HCT116 (cell line): ENCODE results near the gene MBD5. TPM values are rescaled to one million over a fixed set of nuclear protein-coding genes. Genes with fewer than 3 reads are reported as not detected.

ENCODE experiments used
- ATAC-seq: fragments of 200-7000 bp; cut with Tn5 transposase; 2 replicates; pipeline ENCODE4 v1.9.1; 2020; ENCODE audit warnings: mild to moderate bottlenecking, moderate library complexity
- BruUV-seq: library from RNA; stranded (reverse); fragments of 400-500 nt; replicated peaks from 2 replicates; lab custom pipeline; 2021; lab: Mats Ljungman, UMichigan
- CTCF ChIA-PET: fragments of 300-600 bp; sonication (Branson Sonifier 250); formaldehyde crosslinking; loops from one replicate; lab custom pipeline; 2021; ENCODE audit warnings: antibody characterized with exemption; lab: Charles Lee
- POLR2A ChIA-PET: fragments of 300-600, 350-600 bp; sonication (Branson Sonifier 250); formaldehyde crosslinking; loops from one replicate; lab custom pipeline; 2021; ENCODE audit warnings: antibody characterized with exemption; lab: Charles Lee
- RAD21 ChIA-PET, 2 experiments: fragments of 300-600 bp; sonication (Branson Sonifier 250); formaldehyde crosslinking; loops; one replicate each; lab custom pipeline; 2023; ENCODE audit warnings: low total read pairs in 2 of 2; ENCODE audit not compliant: uncharacterized antibody in 2 of 2, unreplicated experiment in 2 of 2, low non-redundant PET in 1 of 2; lab: Charles Lee
- DNase-seq: peaks from one replicate; pipeline ENCODE4 v3.0.0-alpha.2; 2010; ENCODE audit warnings: low read depth, low spot score
- H2AFZ ChIP-seq: fragments of 200-600 bp; shearing (Covaris generic), sonication (generic); 2 replicates; pipeline ENCODE4 v1.6.1; 2017; ENCODE audit warnings: low read depth, mixed run types, mixed read lengths, antibody characterized with exemption, low read length; ENCODE audit not compliant: poor library complexity, severe bottlenecking
- H3K27ac ChIP-seq: 2 replicates; pipeline ENCODE4 v1.5.1; 2012; ENCODE audit warnings: low read depth, low read length
- H3K27me3 ChIP-seq: fragments of 200-600 bp; sonication (generic); 2 replicates; pipeline ENCODE4 v1.6.1; 2016; ENCODE audit warnings: mixed run types, low read length, mixed read lengths; ENCODE audit not compliant: insufficient read depth
- H3K36me3 ChIP-seq, 2 experiments: fragments of 200-500 bp in 1 of 2; fragments of 200-600 bp in 1 of 2; sonication (Bioruptor generic) in 1 of 2; sonication (generic) in 1 of 2; 2 replicates each; pipeline versions ENCODE4 v1.5.1 to v1.6.1; 2014 to 2016; ENCODE audit warnings: low read length in 2 of 2, inconsistent platforms in 1 of 2, mixed read lengths in 1 of 2, mixed run types in 1 of 2; ENCODE audit not compliant: insufficient read depth in 2 of 2, control insufficient read depth in 1 of 2
- H3K4me1 ChIP-seq, 2 experiments: fragments of 200-600 bp in 1 of 2; sonication (generic) in 1 of 2; 2 replicates each; pipeline versions ENCODE4 v1.5.1 to v1.6.1; 2012 to 2017; ENCODE audit warnings: low read length in 2 of 2, inconsistent platforms in 1 of 2, mild to moderate bottlenecking in 1 of 2, mixed read lengths in 1 of 2, mixed run types in 1 of 2, moderate library complexity in 1 of 2; ENCODE audit not compliant: insufficient read depth in 2 of 2, control insufficient read depth in 1 of 2
- H3K4me2 ChIP-seq: fragments of 200-600 bp; sonication (generic); 2 replicates; pipeline ENCODE4 v1.6.1; 2017; ENCODE audit warnings: mixed run types, low read length, mixed read lengths
- H3K4me3 ChIP-seq, 2 experiments: fragments of 200-600 bp in 1 of 2; sonication (generic) in 1 of 2; replicated peaks in 1 of 2; 2 replicates each; pipeline ENCODE4 v1.5.1; 2011 to 2016; ENCODE audit warnings: low read length in 2 of 2, control low read depth in 1 of 2, low read depth in 1 of 2, mild to moderate bottlenecking in 1 of 2, mixed read lengths in 1 of 2, mixed run types in 1 of 2
- H3K79me2 ChIP-seq: fragments of 200-600 bp; sonication (generic); 2 replicates; pipeline ENCODE4 v1.6.1; 2017; ENCODE audit warnings: mild to moderate bottlenecking, mixed run types, low read length, moderate library complexity, mixed read lengths; ENCODE audit not compliant: insufficient read depth
- H3K9ac ChIP-seq: fragments of 200-600 bp; sonication (generic); 2 replicates; pipeline ENCODE4 v1.6.1; 2016; ENCODE audit warnings: low read length, mixed read lengths
- H3K9me2 ChIP-seq: fragments of 200-600 bp; sonication (generic), shearing (Covaris generic); 2 replicates; pipeline ENCODE4 v1.6.1; 2017; ENCODE audit warnings: mixed run types, mild to moderate bottlenecking, moderate library complexity; ENCODE audit not compliant: insufficient read depth
- H3K9me3 ChIP-seq, 2 experiments: fragments of 200-500 bp in 1 of 2; fragments of 200-600 bp in 1 of 2; sonication (Bioruptor generic) in 1 of 2; sonication (generic) in 1 of 2; 2 replicates each; pipeline ENCODE4 v1.6.1; 2014 to 2017; ENCODE audit warnings: low read length in 2 of 2, mixed read lengths in 2 of 2, inconsistent platforms in 1 of 2, low read depth in 1 of 2, mild to moderate bottlenecking in 1 of 2, mixed run types in 1 of 2, moderate library complexity in 1 of 2; ENCODE audit not compliant: control insufficient read depth in 1 of 2, insufficient read depth in 1 of 2
- H4K20me1 ChIP-seq: fragments of 200-600 bp; sonication (generic), shearing (Covaris generic); 2 replicates; pipeline ENCODE4 v1.6.1; 2017; ENCODE audit warnings: mixed run types, mild to moderate bottlenecking, moderate library complexity; ENCODE audit not compliant: insufficient read depth
- CBX3 ChIP-seq: IDR thresholded peaks from 2 replicates; pipeline ENCODE4 v1.6.1; 2012; ENCODE audit warnings: low read depth
- CEBPB ChIP-seq: IDR thresholded peaks from 2 replicates; pipeline ENCODE4 v1.6.1; 2012; ENCODE audit warnings: low read depth
- EGR1 ChIP-seq: IDR thresholded peaks from 2 replicates; pipeline ENCODE4 v1.6.1; 2012; ENCODE audit warnings: low read depth
- EZH2 ChIP-seq: fragments of 200-600 bp; sonication (generic); IDR thresholded peaks from 2 replicates; pipeline ENCODE4 v1.6.1; 2017; ENCODE audit warnings: antibody characterized with exemption, mixed run types
- EZH2phosphoT487 ChIP-seq: fragments of 200-600 bp; IDR thresholded peaks from 2 replicates; pipeline ENCODE4 v1.6.1; 2018; ENCODE audit warnings: antibody characterized with exemption, borderline replicate concordance
- RAD21 ChIP-seq: IDR thresholded peaks from 2 replicates; pipeline ENCODE4 v1.6.1; 2012; ENCODE audit warnings: low read depth, mild to moderate bottlenecking
- SIN3A ChIP-seq: IDR thresholded peaks from 2 replicates; pipeline ENCODE4 v1.6.1; 2012; ENCODE audit warnings: low read depth
- SP1 ChIP-seq: IDR thresholded peaks from 2 replicates; pipeline ENCODE4 v1.6.1; 2012; ENCODE audit warnings: low read depth
- SRF ChIP-seq: IDR thresholded peaks from 2 replicates; pipeline ENCODE4 v1.6.1; 2012; ENCODE audit warnings: low read depth
- ZNF274 ChIP-seq: fragments of 200-500 bp; sonication (Bioruptor generic); IDR thresholded peaks from 2 replicates; pipeline ENCODE4 v1.6.1; 2014; ENCODE audit warnings: mild to moderate bottlenecking, low read depth, low read length, inconsistent platforms
- intact Hi-C: fragments of 100-400 bp; cut with micrococcal nuclease; formaldehyde crosslinking; loops from 2 replicates; pipeline ENCODE4 v1.10.0; 2022
- total RNA-seq: library from RNA; stranded (reverse); gene quantifications from one replicate; pipeline ENCODE4 v1.2.1, GENCODE V29; 2021; ENCODE audit not compliant: unreplicated experiment
- TF ChIP-seq, protein P1 (sequence below): IDR thresholded peaks from 2 replicates; pipeline ENCODE4 v1.6.1; 2012
- TF ChIP-seq, protein P2 (sequence below): IDR thresholded peaks from 2 replicates; pipeline ENCODE4 v1.6.1; 2012; ENCODE audit warnings: low read depth
- TF ChIP-seq, protein P3 (sequence below): IDR thresholded peaks from 2 replicates; pipeline ENCODE4 v1.6.1; 2012

Gene MBD5
- total RNA-seq, 1 experiment from 2014 or later: 20.5 TPM

DNA sequence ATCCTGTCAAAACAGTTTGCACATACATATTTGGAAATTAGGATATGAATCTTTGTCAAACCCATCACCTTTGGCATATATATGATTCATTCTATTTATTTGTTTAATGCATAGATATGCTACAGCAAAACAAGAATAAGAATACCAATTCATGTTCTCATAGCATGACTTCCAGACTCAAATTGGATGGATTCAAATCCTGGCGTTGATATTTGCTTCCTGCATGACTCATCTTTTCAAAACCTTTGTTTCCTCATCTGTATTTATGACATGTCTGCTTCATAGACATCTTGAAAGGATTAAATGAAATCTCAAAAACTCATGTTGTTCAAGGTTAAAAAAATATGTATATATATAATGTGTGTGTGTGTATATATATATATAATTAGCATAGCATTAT is 261.3 kb downstream of the MBD5 start:
- no peak for ATAC-seq
- no peak for TF ChIP-seq CEBPB
- no peak for TF ChIP-seq CBX3
- TF ChIP-seq, protein P1, sequence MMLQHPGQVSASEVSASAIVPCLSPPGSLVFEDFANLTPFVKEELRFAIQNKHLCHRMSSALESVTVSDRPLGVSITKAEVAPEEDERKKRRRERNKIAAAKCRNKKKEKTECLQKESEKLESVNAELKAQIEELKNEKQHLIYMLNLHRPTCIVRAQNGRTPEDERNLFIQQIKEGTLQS: no peak
- no peak for TF ChIP-seq SRF
- TF ChIP-seq, protein P2, sequence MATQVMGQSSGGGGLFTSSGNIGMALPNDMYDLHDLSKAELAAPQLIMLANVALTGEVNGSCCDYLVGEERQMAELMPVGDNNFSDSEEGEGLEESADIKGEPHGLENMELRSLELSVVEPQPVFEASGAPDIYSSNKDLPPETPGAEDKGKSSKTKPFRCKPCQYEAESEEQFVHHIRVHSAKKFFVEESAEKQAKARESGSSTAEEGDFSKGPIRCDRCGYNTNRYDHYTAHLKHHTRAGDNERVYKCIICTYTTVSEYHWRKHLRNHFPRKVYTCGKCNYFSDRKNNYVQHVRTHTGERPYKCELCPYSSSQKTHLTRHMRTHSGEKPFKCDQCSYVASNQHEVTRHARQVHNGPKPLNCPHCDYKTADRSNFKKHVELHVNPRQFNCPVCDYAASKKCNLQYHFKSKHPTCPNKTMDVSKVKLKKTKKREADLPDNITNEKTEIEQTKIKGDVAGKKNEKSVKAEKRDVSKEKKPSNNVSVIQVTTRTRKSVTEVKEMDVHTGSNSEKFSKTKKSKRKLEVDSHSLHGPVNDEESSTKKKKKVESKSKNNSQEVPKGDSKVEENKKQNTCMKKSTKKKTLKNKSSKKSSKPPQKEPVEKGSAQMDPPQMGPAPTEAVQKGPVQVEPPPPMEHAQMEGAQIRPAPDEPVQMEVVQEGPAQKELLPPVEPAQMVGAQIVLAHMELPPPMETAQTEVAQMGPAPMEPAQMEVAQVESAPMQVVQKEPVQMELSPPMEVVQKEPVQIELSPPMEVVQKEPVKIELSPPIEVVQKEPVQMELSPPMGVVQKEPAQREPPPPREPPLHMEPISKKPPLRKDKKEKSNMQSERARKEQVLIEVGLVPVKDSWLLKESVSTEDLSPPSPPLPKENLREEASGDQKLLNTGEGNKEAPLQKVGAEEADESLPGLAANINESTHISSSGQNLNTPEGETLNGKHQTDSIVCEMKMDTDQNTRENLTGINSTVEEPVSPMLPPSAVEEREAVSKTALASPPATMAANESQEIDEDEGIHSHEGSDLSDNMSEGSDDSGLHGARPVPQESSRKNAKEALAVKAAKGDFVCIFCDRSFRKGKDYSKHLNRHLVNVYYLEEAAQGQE: no peak
- no peak for TF ChIP-seq RAD21
- no peak for TF ChIP-seq SIN3A
- H3K79me2 ChIP-seq: no peaks in the 10 kb centered on the region
- H3K9ac ChIP-seq: no peak overlapping the region
- H3K27me3 ChIP-seq: no peaks in the 10 kb centered on the region
- no peak for DNase-seq
- no TSS peak for BruUV-seq
- no peak overlapping the region for H3K4me2 ChIP-seq
- H2AFZ ChIP-seq: no peak overlapping the region
- H4K20me1 ChIP-seq: no peaks in the 10 kb centered on the region; the same call in 1 of the 2 replicates
- H3K27ac ChIP-seq: no peak overlapping the region
- H3K9me3 ChIP-seq: no peaks in the 10 kb centered on the region
- ChIA-PET POLR2A (no interaction called here), RAD21 (no interaction called here), CTCF (no interaction called here)
- H3K4me3 ChIP-seq: no peak overlapping the region
- H3K36me3 ChIP-seq: no peaks in the 10 kb centered on the region
- intact Hi-C loops: no loop called here
- H3K4me1 ChIP-seq: peaks cover 0 to 3% of the 10 kb centered on the region in 2 experiments; a peak in 1 of 4 replicates
- no peaks in the 10 kb centered on the region for H3K9me2 ChIP-seq

DNA sequence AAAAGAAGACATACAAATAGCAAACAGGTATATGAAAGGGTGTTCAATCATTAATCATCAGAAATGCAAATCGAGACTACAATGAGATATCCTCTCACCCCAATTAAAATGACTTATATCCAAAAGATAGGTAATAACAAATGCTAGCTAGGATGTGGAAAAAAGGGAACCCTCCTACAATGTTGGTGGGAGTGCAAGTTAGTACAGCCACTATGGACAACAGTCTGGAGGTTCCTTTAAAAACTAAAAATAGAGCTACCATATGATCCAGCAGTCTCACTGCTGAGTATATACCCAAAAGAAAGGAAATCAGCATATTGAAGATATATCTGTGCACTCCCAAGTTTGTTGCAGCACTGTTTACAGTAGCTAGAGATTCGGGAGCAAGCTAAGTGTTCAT is 271.5 kb downstream of the MBD5 start:
- ChIA-PET CTCF (no interaction called here), POLR2A (no interaction called here)
- Histone ChIP-seq H4K20me1 (no peaks in the 10 kb centered on the region), H3K9me2 (no peaks in the 10 kb centered on the region), H3K4me2 (no peak overlapping the region), H3K4me3 (no peak overlapping the region), H3K36me3 (no peaks in the 10 kb centered on the region), H3K9ac (no peak overlapping the region), H3K79me2 (no peaks in the 10 kb centered on the region), H3K27me3 (no peaks in the 10 kb centered on the region), H3K27ac (no peak overlapping the region), H3K9me3 (no peaks in the 10 kb centered on the region), H2AFZ (no peak overlapping the region)
- BruUV-seq: no TSS peak
- ATAC-seq: no peak
- intact Hi-C loops: no loop called here
- no peak for TF ChIP-seq EZH2
- no peak for TF ChIP-seq EZH2phosphoT487
- TF ChIP-seq, protein P3, sequence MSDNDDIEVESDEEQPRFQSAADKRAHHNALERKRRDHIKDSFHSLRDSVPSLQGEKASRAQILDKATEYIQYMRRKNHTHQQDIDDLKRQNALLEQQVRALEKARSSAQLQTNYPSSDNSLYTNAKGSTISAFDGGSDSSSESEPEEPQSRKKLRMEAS: no peak
- no peak for TF ChIP-seq EGR1
- no peak for TF ChIP-seq ZNF274
- no peak for TF ChIP-seq SP1
- no peak for TF ChIP-seq SRF
- TF ChIP-seq, all 23 proteins: peak for 0
- no peaks in the 10 kb centered on the region for H3K4me1 ChIP-seq
- no peak for DNase-seq
- RAD21 ChIA-PET: no interaction called here
